ENCODE measurements around the gene CMIP. TPM values are rescaled to one million over a fixed set of nuclear protein-coding genes. Genes with fewer than 3 reads are reported as not detected.

CMIP gene
- total RNA-seq, 1 experiment from 2014 or later, result 25.7 TPM

DNA sequence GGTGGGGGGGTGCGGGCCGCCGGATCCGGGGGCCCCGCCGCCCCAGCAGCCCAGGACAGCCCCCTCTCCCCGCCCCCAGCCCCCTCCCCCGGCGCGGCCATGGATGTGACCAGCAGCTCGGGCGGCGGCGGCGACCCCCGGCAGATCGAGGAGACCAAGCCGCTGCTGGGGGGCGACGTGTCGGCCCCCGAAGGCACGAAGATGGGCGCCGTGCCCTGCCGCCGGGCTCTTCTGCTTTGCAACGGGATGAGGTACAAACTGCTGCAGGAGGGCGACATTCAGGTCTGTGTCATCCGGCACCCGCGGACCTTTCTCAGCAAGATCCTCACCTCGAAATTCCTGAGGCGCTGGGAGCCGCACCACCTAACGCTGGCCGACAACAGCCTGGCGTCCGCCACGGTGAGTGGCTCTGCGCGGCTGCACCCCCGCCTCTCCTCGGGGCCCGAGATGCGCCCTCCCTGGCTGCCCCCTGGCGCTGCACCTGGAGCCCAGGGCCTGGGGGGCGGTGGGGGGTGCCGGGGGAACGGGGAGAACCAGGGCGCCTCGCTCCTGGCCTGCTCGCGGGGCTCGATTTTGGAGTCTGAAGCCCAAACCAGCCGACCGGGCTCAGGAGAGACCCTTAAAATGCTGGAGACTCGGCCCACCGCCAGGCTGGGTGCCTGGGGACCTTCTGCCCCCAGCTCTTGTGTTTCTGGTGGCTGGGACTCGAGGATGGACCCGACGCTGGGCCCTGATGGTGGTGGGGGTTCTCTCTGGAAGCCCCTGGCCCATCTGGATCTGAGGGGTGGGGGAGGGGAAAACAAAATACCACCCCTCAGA lies 744 bp downstream of the CMIP start:
- Histone ChIP-seq H3K9me2 (replicated peaks; ENCODE audit: low read length) (no peaks in the 10 kb centered on the region), H3K4me2 (ENCODE audit: low read length) (peak overlapping the region; percentile 90), H3F3A (ENCODE audit: low read length, unreplicated experiment) (peaks cover 5% of the 10 kb centered on the region), H2AFZ (ENCODE audit: low read length) (no peak overlapping the region), H4K20me1 (ENCODE audit: low read length) (peaks cover 25% of the 10 kb centered on the region), H3K27me3 (ENCODE audit: low read length) (no peaks in the 10 kb centered on the region), H3K9me3 (ENCODE audit: low read length) (no peaks in the 10 kb centered on the region), H3K36me3 (ENCODE audit: low read depth, low read length) (no peaks in the 10 kb centered on the region), H3K4me1 (ENCODE audit: insufficient read depth, low read length) (peaks cover 28% of the 10 kb centered on the region), H3K27ac (ENCODE audit: low read length) (peak overlapping the region; percentile 83), H3K9ac (ENCODE audit: low read length) (peak overlapping the region; percentile 93), H3K4me3 (ENCODE audit: low read length) (peak overlapping the region; percentile 98), H3K79me2 (ENCODE audit: low read length) (peaks cover 53% of the 10 kb centered on the region)
- POLR2A ChIA-PET (ENCODE audit: unreplicated experiment), result no interaction called here
- intact Hi-C loops (cut with micrococcal nuclease), result loop anchor here (5.0 kb wide), 2 partner anchors 57 to 152 kb away; no protein-coding TSS in a partner anchor
- BruUV-seq (replicated peaks), result no TSS peak
- no peak for TF ChIP-seq EZH2 (IDR thresholded peaks at IDR 0.05; ENCODE audit: low read length, unreplicated experiment)
- no peak for TF ChIP-seq CTCF (conservative IDR thresholded peaks at IDR 0.05; ENCODE audit: low read depth, low read length)
- TF ChIP-seq EZH2phosphoT487 (IDR thresholded peaks at IDR 0.05; ENCODE audit: borderline replicate concordance, low read length), result no peak
- ATAC-seq, result peak; percentile 8; the same call in 1 of the 2 replicates
- CTCF ChIA-PET, result no interaction called here
- DNase-seq, result no peak

DNA sequence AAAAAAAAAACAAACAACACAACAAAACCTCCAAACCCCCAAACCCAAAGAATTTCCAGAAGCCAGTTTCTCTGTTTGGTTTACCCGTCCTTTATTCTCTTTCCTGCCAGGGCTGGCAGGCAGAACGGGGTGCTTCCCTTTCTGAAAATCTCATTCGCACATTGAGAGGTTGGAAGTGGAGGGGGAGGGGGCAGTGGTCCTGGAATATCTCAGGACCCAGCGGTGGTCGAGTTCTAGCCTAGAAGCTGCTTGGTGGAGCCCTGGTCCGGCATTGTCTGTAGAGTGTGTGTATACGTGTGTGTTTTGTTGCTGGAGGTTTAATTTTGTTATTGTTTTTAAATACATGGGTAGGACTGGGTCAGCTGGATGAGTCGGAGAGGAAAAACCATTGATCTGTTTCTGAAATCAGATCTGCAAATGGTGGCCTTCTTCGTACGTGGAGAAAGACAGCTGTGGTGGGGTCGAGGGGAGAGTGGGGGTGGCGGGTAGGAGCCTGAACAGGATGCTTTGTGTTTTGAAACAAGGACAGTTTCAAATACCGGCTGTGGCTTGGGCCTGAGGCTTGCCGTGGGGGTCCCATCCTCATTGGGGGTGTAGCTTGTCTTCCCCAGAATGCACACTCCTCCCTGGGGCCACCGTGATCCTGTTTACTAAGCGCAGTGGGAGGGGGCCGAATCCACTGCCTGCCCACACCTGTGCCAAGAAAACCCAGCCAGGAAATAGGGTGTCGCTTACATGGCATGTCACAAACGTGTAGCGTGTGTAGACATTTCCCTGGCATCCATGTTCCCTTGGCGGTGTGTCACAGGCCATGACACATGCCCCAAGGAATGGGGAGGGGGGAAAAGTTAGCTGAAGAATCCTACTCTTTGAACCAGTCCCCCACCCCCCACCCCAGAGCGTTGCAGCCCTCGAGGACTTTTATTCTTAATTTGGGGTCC lies 1.6 kb downstream of the CMIP start:
- H4K20me1 ChIP-seq (ENCODE audit: low read length), result peaks cover 34% of the 10 kb centered on the region
- ChIA-PET CTCF (no interaction called here), POLR2A (ENCODE audit: unreplicated experiment) (no interaction called here)
- no peaks in the 10 kb centered on the region for H3K27me3 ChIP-seq (ENCODE audit: low read length)
- peak overlapping the region; percentile 98 for H3K4me3 ChIP-seq (ENCODE audit: low read length)
- intact Hi-C loops (cut with micrococcal nuclease), result loop anchor here (2.0 to 5.0 kb wide), 4 partner anchors 41 to 151 kb away; no protein-coding TSS in a partner anchor
- peak; percentile 83 for DNase-seq
- H3K27ac ChIP-seq (ENCODE audit: low read length), result peak overlapping the region; percentile 83
- peak overlapping the region; percentile 93 for H3K9ac ChIP-seq (ENCODE audit: low read length)
- peaks cover 28% of the 10 kb centered on the region for H3K4me1 ChIP-seq (ENCODE audit: insufficient read depth, low read length)
- peak; percentile 16 for ATAC-seq
- no peaks in the 10 kb centered on the region for H3K9me2 ChIP-seq (replicated peaks; ENCODE audit: low read length)
- H3K79me2 ChIP-seq (ENCODE audit: low read length), result peaks cover 62% of the 10 kb centered on the region
- H3K4me2 ChIP-seq (ENCODE audit: low read length), result peak overlapping the region; percentile 90
- H3K36me3 ChIP-seq (ENCODE audit: low read depth, low read length), result no peaks in the 10 kb centered on the region
- no peak for TF ChIP-seq EZH2phosphoT487 (IDR thresholded peaks at IDR 0.05; ENCODE audit: borderline replicate concordance, low read length)
- TF ChIP-seq EZH2 (IDR thresholded peaks at IDR 0.05; ENCODE audit: low read length, unreplicated experiment), result no peak
- TF ChIP-seq CTCF (conservative IDR thresholded peaks at IDR 0.05; ENCODE audit: low read depth, low read length), result no peak
- no peaks in the 10 kb centered on the region for H3K9me3 ChIP-seq (ENCODE audit: low read length)
- peaks cover 5% of the 10 kb centered on the region for H3F3A ChIP-seq (ENCODE audit: low read length, unreplicated experiment)
- H2AFZ ChIP-seq (ENCODE audit: low read length), result no peak overlapping the region
- TSS peak; percentile 40 for BruUV-seq (replicated peaks)
